Neural cell (in vitro differentiated cells): ENCODE data around the gene MT1HL1. TPM values are rescaled to one million over a fixed set of nuclear protein-coding genes. Genes with fewer than 3 reads are reported as not detected.

Experiments used
- H2AFZ ChIP-seq: fragments of 200-600, 300-800 bp; sonication (generic), shearing (Covaris generic); 2 replicates; pipeline ENCODE4 v1.6.0; 2014; ENCODE audit warnings: low read depth, mild to moderate bottlenecking, antibody characterized with exemption, low read length, moderate library complexity
- H3F3A ChIP-seq: fragments of 200-600 bp; shearing (Covaris generic); 2 replicates; pipeline ENCODE4 v1.6.1; 2016; ENCODE audit warnings: mild to moderate bottlenecking, moderate library complexity, mixed read lengths, antibody characterized with exemption, low read length; ENCODE audit not compliant: insufficient read depth, poor library complexity, severe bottlenecking
- H3K27ac ChIP-seq: fragments of 200-600, 300-800 bp; sonication (generic), shearing (Covaris generic); 2 replicates; pipeline ENCODE4 v1.5.1; 2014; ENCODE audit warnings: mild to moderate bottlenecking, low read length, moderate library complexity
- H3K27me3 ChIP-seq: fragments of 300-800, 200-600 bp; sonication (generic), shearing (Covaris generic); 2 replicates; pipeline ENCODE4 v1.6.0; 2014; ENCODE audit warnings: mild to moderate bottlenecking, low read depth, low read length, moderate library complexity; ENCODE audit not compliant: insufficient read depth
- H3K36me3 ChIP-seq: fragments of 300-800, 200-600 bp; sonication (generic), shearing (Covaris generic); 2 replicates; pipeline ENCODE4 v1.5.1; 2014; ENCODE audit warnings: mild to moderate bottlenecking, antibody characterized with exemption, low read length, moderate library complexity; ENCODE audit not compliant: insufficient read depth
- H3K4me2 ChIP-seq: fragments of 300-800, 200-600 bp; sonication (generic), shearing (Covaris generic); 2 replicates; pipeline ENCODE4 v1.6.0; 2014; ENCODE audit warnings: mild to moderate bottlenecking, low read length
- H3K4me3 ChIP-seq: fragments of 300-800, 200-600 bp; sonication (generic), shearing (Covaris generic); 2 replicates; pipeline ENCODE4 v1.5.1; 2014; ENCODE audit warnings: mild to moderate bottlenecking, low read length, moderate library complexity
- H3K79me2 ChIP-seq: fragments of 200-600 bp; shearing (Covaris generic); replicated peaks from 2 replicates; pipeline ENCODE4 v1.6.0; 2014; ENCODE audit warnings: mild to moderate bottlenecking, low read length, moderate library complexity; ENCODE audit not compliant: insufficient read depth
- H3K9ac ChIP-seq: fragments of 300-800, 200-600 bp; sonication (generic), shearing (Covaris generic); 2 replicates; pipeline ENCODE4 v1.6.1; 2016; ENCODE audit warnings: mild to moderate bottlenecking, low read length, mixed read lengths
- H3K9me2 ChIP-seq: fragments of 200-600 bp; shearing (Covaris generic); 2 replicates; pipeline ENCODE4 v1.6.1; 2016; ENCODE audit warnings: mild to moderate bottlenecking, low read length, mixed read lengths; ENCODE audit not compliant: insufficient read depth
- H3K9me3 ChIP-seq: fragments of 200-600, 300-800 bp; sonication (generic), shearing (Covaris generic); 2 replicates; pipeline ENCODE4 v1.6.1; 2016; ENCODE audit warnings: mild to moderate bottlenecking, mixed run types, low read length, moderate library complexity, mixed read lengths
- H4K20me1 ChIP-seq: fragments of 200-600 bp; shearing (Covaris generic); 2 replicates; pipeline ENCODE4 v1.6.1; 2016; ENCODE audit warnings: mild to moderate bottlenecking, mixed run types; ENCODE audit not compliant: insufficient read depth
- CTCF ChIP-seq: fragments of 450-650 bp; IDR thresholded peaks from 2 replicates; pipeline ENCODE4 v1.5.1; 2014; ENCODE audit warnings: antibody characterized with exemption, mild to moderate bottlenecking, moderate library complexity; ENCODE audit not compliant: poor library complexity, severe bottlenecking
- EP300 ChIP-seq: fragments of 450-650 bp; conservative IDR thresholded peaks from 2 replicates; pipeline ENCODE4 v1.6.1; 2014; ENCODE audit warnings: antibody characterized with exemption, mild to moderate bottlenecking, moderate library complexity; ENCODE audit not compliant: poor library complexity, severe bottlenecking
- EZH2 ChIP-seq: fragments of 200-600, 300-800 bp; shearing (Covaris generic), sonication (generic); IDR thresholded peaks from 2 replicates; pipeline ENCODE4 v1.6.1; 2014; ENCODE audit warnings: antibody characterized with exemption, low read length, borderline replicate concordance, mild to moderate bottlenecking; ENCODE audit not compliant: insufficient read depth, poor library complexity, severe bottlenecking
- MXI1 ChIP-seq: fragments of 450-650 bp; conservative IDR thresholded peaks from 2 replicates; pipeline ENCODE4 v1.6.1; 2014; ENCODE audit warnings: antibody characterized with exemption, mild to moderate bottlenecking; ENCODE audit not compliant: poor library complexity, severe bottlenecking
- POLR2AphosphoS5 ChIP-seq: IDR thresholded peaks from 2 replicates; pipeline ENCODE4 v1.6.1; 2012
- RAD21 ChIP-seq: fragments of 450-650 bp; conservative IDR thresholded peaks from 2 replicates; pipeline ENCODE4 v1.6.1; 2014; ENCODE audit warnings: antibody characterized with exemption, mild to moderate bottlenecking, moderate library complexity
- REST ChIP-seq: IDR thresholded peaks from 2 replicates; pipeline ENCODE4 v1.6.1; 2012; ENCODE audit warnings: borderline replicate concordance
- SMC3 ChIP-seq: fragments of 450-650 bp; conservative IDR thresholded peaks from 2 replicates; pipeline ENCODE4 v1.6.1; 2014; ENCODE audit warnings: antibody characterized with exemption, mild to moderate bottlenecking, moderate library complexity; ENCODE audit not compliant: poor library complexity
- TAF1 ChIP-seq: IDR thresholded peaks from 2 replicates; pipeline ENCODE4 v1.6.1; 2012; ENCODE audit warnings: low read depth
- polyA plus RNA-seq: library from polyadenylated mRNA; depleted of rRNA; stranded (reverse); fragments of >200 nt; gene quantifications from 2 replicates; pipeline ENCODE4 v1.2.3, GENCODE V29; 2014

MT1HL1 gene
- polyA plus RNA-seq, 1 donor from 2014 or later: not detected

- H4K20me1 ChIP-seq: no peaks in the 10 kb centered on the region
- H3K27ac ChIP-seq: no peak overlapping the region
- peaks cover 10% of the 10 kb centered on the region for H3K27me3 ChIP-seq
- TF ChIP-seq MXI1: no peak
- TF ChIP-seq REST: no peak
- TF ChIP-seq RAD21: no peak
- no peak for TF ChIP-seq EZH2
- no peak for TF ChIP-seq TAF1
- no peak for TF ChIP-seq POLR2AphosphoS5
- no peak for TF ChIP-seq CTCF
- no peak for TF ChIP-seq SMC3
- TF ChIP-seq EP300: no peak
- no peak overlapping the region for H3K4me2 ChIP-seq
- no peak overlapping the region for H2AFZ ChIP-seq
- H3K36me3 ChIP-seq: no peaks in the 10 kb centered on the region
- H3K79me2 ChIP-seq: no peaks in the 10 kb centered on the region
- H3K9me2 ChIP-seq: no peaks in the 10 kb centered on the region
- H3K9me3 ChIP-seq: no peaks in the 10 kb centered on the region
- H3K4me3 ChIP-seq: no peak overlapping the region
- no peak overlapping the region for H3K9ac ChIP-seq
- no peaks in the 10 kb centered on the region for H3F3A ChIP-seq
Observed at GRCh38 chr1:237038211-237038610, 34.0 kb upstream of the MT1HL1 start.

DNA sequence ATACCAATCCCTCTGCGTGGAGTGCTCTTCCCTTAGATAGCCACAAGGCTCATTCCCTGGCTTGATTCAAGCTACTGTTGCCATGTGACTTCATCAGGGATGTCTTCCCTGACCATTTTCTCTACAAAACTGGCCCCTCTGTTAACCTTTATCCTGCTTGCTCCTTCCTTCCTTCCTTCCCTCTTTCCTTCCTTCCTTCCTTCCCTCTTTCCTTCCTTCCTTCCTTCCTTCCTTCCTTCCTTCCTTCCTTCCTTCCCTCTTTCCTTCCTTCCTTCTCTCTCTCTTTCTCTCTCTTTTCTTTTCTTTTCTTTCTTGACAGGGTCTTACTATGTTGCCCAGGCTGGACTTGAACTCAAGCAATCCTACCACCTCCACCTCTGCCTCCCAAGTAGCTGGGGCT is 31.5 kb upstream of the MT1HL1 start:
- Histone ChIP-seq H3K9me3 (no peaks in the 10 kb centered on the region), H3K36me3 (no peaks in the 10 kb centered on the region), H3K79me2 (no peaks in the 10 kb centered on the region)

More for the DNA sequence above, 31.5 kb upstream of the MT1HL1 start:
- Histone ChIP-seq H3K9ac (no peak overlapping the region), H3K4me3 (no peak overlapping the region), H3F3A (no peaks in the 10 kb centered on the region), H4K20me1 (no peaks in the 10 kb centered on the region), H3K27ac (no peak overlapping the region), H3K4me2 (no peak overlapping the region), H3K9me2 (no peaks in the 10 kb centered on the region), H2AFZ (no peak overlapping the region), H3K27me3 (peaks cover 3% of the 10 kb centered on the region)
- no peak for TF ChIP-seq POLR2AphosphoS5
- TF ChIP-seq CTCF: no peak
- no peak for TF ChIP-seq SMC3
- no peak for TF ChIP-seq RAD21
